Activated naive CD4-positive, alpha-beta T cell treated with anti-CD3 and anti-CD28 coated beads for 36 hours (primary cell): ENCODE data around the gene FLRT2. TPM values are rescaled to one million over a fixed set of nuclear protein-coding genes. Genes with fewer than 3 reads are reported as not detected.

Experiments used
- CTCF ChIA-PET: fragments of 350-600 bp; sonication (Branson Sonifier 250); formaldehyde crosslinking; loops from one replicate; lab custom pipeline; 2021; ENCODE audit warnings: antibody characterized with exemption; lab: Charles Lee
- DNase-seq: peaks from one replicate; pipeline ENCODE4 v3.0.0-alpha.2; 2020
- H3K27ac Mint-ChIP-seq: one replicate; pipeline ENCODE4 v1.8.0; 2021; ENCODE audit warnings: mild to moderate bottlenecking, mixed read lengths
- H3K27me3 Mint-ChIP-seq: one replicate; pipeline ENCODE4 v1.8.0; 2021; ENCODE audit warnings: low read depth, mixed read lengths
- H3K36me3 Mint-ChIP-seq: one replicate; pipeline ENCODE4 v1.8.0; 2021; ENCODE audit warnings: low read depth, mixed read lengths
- H3K4me1 Mint-ChIP-seq: one replicate; pipeline ENCODE4 v1.8.0; 2021; ENCODE audit warnings: low read depth, mixed read lengths
- H3K4me3 Mint-ChIP-seq: one replicate; pipeline ENCODE4 v1.8.0; 2021; ENCODE audit warnings: mild to moderate bottlenecking, moderate library complexity, mixed read lengths
- H3K9me3 Mint-ChIP-seq: one replicate; pipeline ENCODE4 v1.8.0; 2021; ENCODE audit warnings: mixed read lengths
- intact Hi-C: fragments of 100-400 bp; cut with micrococcal nuclease; formaldehyde crosslinking; loops from one replicate; pipeline ENCODE4 v1.15.1; 2023
- total RNA-seq, 2 experiments: library from RNA; stranded (reverse); gene quantifications; one replicate each; pipeline ENCODE4 v1.2.3, GENCODE V29; 2021

Gene FLRT2
- total RNA-seq, 2 experiments from 2014 or later = not detected

- H3K4me3 Mint-ChIP-seq = no peak overlapping the region
- CTCF ChIA-PET = no interaction called here
- intact Hi-C loops = no loop called here
- H3K27ac Mint-ChIP-seq = no peak overlapping the region
- no peaks in the 10 kb centered on the region for H3K27me3 Mint-ChIP-seq
- H3K4me1 Mint-ChIP-seq = no peaks in the 10 kb centered on the region
- no peak for DNase-seq
- no peaks in the 10 kb centered on the region for H3K9me3 Mint-ChIP-seq
- H3K36me3 Mint-ChIP-seq = no peaks in the 10 kb centered on the region
Measured at GRCh38 chr14:85653029-85653428, 123.1 kb downstream of the FLRT2 start.

- DNase-seq = no peak
- Mint-ChIP-seq H3K9me3 (peaks cover 2% of the 10 kb centered on the region), H3K4me1 (no peaks in the 10 kb centered on the region), H3K36me3 (no peaks in the 10 kb centered on the region), H3K27me3 (no peaks in the 10 kb centered on the region), H3K4me3 (no peak overlapping the region), H3K27ac (no peak overlapping the region)
- intact Hi-C loops = no loop called here
- CTCF ChIA-PET = no interaction called here
Measured at GRCh38 chr14:85660243-85660922, 130.4 kb downstream of the FLRT2 start.

GRCh38 chr14:85662096-85662495 lies 132.2 kb downstream of the FLRT2 start:
- H3K27ac Mint-ChIP-seq = no peak overlapping the region
- CTCF ChIA-PET = no interaction called here
- H3K36me3 Mint-ChIP-seq = no peaks in the 10 kb centered on the region
- no peaks in the 10 kb centered on the region for H3K27me3 Mint-ChIP-seq
- no peak for DNase-seq
- H3K4me1 Mint-ChIP-seq = no peaks in the 10 kb centered on the region
- peaks cover 2% of the 10 kb centered on the region for H3K9me3 Mint-ChIP-seq
- no peak overlapping the region for H3K4me3 Mint-ChIP-seq
- intact Hi-C loops = no loop called here

- Mint-ChIP-seq H3K9me3 (peaks cover 2% of the 10 kb centered on the region), H3K27me3 (no peaks in the 10 kb centered on the region), H3K36me3 (no peaks in the 10 kb centered on the region), H3K4me3 (no peak overlapping the region), H3K27ac (no peak overlapping the region), H3K4me1 (no peaks in the 10 kb centered on the region)
- no peak for DNase-seq
- intact Hi-C loops = no loop called here
- CTCF ChIA-PET = no interaction called here
Measured at GRCh38 chr14:85663256-85663655, 133.3 kb downstream of the FLRT2 start.

- H3K9me3 Mint-ChIP-seq = peaks cover 2% of the 10 kb centered on the region
- CTCF ChIA-PET = no interaction called here
- H3K36me3 Mint-ChIP-seq = no peaks in the 10 kb centered on the region
- H3K4me3 Mint-ChIP-seq = no peak overlapping the region
- DNase-seq = no peak
- no peaks in the 10 kb centered on the region for H3K4me1 Mint-ChIP-seq
- H3K27me3 Mint-ChIP-seq = no peaks in the 10 kb centered on the region
- intact Hi-C loops = no loop called here
- H3K27ac Mint-ChIP-seq = no peak overlapping the region
Measured at GRCh38 chr14:85663667-85664066, 133.7 kb downstream of the FLRT2 start.

- Mint-ChIP-seq H3K36me3 (no peaks in the 10 kb centered on the region), H3K4me1 (no peaks in the 10 kb centered on the region), H3K4me3 (no peak overlapping the region), H3K27ac (no peak overlapping the region), H3K9me3 (no peaks in the 10 kb centered on the region), H3K27me3 (no peaks in the 10 kb centered on the region)
- CTCF ChIA-PET = no interaction called here
- intact Hi-C loops = no loop called here
- DNase-seq = no peak
Measured at GRCh38 chr14:85675957-85676356, 146.0 kb downstream of the FLRT2 start.

GRCh38 chr14:85686908-85687307 lies 157.0 kb downstream of the FLRT2 start:
- H3K27me3 Mint-ChIP-seq = no peaks in the 10 kb centered on the region
- no peak overlapping the region for H3K27ac Mint-ChIP-seq
- CTCF ChIA-PET = no interaction called here
- intact Hi-C loops = no loop called here
- H3K9me3 Mint-ChIP-seq = no peaks in the 10 kb centered on the region
- H3K4me1 Mint-ChIP-seq = no peaks in the 10 kb centered on the region
- no peak overlapping the region for H3K4me3 Mint-ChIP-seq
- DNase-seq = no peak
- no peaks in the 10 kb centered on the region for H3K36me3 Mint-ChIP-seq

GRCh38 chr14:85687456-85687855 lies 157.5 kb downstream of the FLRT2 start:
- H3K27ac Mint-ChIP-seq = no peak overlapping the region
- DNase-seq = no peak
- no peaks in the 10 kb centered on the region for H3K4me1 Mint-ChIP-seq
- intact Hi-C loops = no loop called here
- no peaks in the 10 kb centered on the region for H3K9me3 Mint-ChIP-seq
- no peaks in the 10 kb centered on the region for H3K36me3 Mint-ChIP-seq
- H3K4me3 Mint-ChIP-seq = no peak overlapping the region
- no peaks in the 10 kb centered on the region for H3K27me3 Mint-ChIP-seq
- CTCF ChIA-PET = no interaction called here

- H3K27ac Mint-ChIP-seq = no peak overlapping the region
- CTCF ChIA-PET = no interaction called here
- no peaks in the 10 kb centered on the region for H3K4me1 Mint-ChIP-seq
- no peak overlapping the region for H3K4me3 Mint-ChIP-seq
- no peak for DNase-seq
- no peaks in the 10 kb centered on the region for H3K27me3 Mint-ChIP-seq
- intact Hi-C loops = no loop called here
- H3K9me3 Mint-ChIP-seq = no peaks in the 10 kb centered on the region
- H3K36me3 Mint-ChIP-seq = no peaks in the 10 kb centered on the region
Measured at GRCh38 chr14:85688006-85688405, 158.1 kb downstream of the FLRT2 start.

GRCh38 chr14:85695300-85695699 lies 165.4 kb downstream of the FLRT2 start:
- CTCF ChIA-PET = interaction anchor here (0.6 kb wide), 1 partner anchor 1184 kb away, joined by 4 read pairs; no protein-coding TSS in a partner anchor
- Mint-ChIP-seq H3K36me3 (no peaks in the 10 kb centered on the region), H3K4me1 (no peaks in the 10 kb centered on the region), H3K27ac (no peak overlapping the region), H3K4me3 (no peak overlapping the region), H3K27me3 (no peaks in the 10 kb centered on the region), H3K9me3 (peaks cover 3% of the 10 kb centered on the region)
- no peak for DNase-seq
- intact Hi-C loops = no loop called here

GRCh38 chr14:85701116-85701515 lies 171.2 kb downstream of the FLRT2 start:
- H3K27me3 Mint-ChIP-seq = no peaks in the 10 kb centered on the region
- no peaks in the 10 kb centered on the region for H3K36me3 Mint-ChIP-seq
- DNase-seq = no peak
- intact Hi-C loops = no loop called here
- H3K4me1 Mint-ChIP-seq = no peaks in the 10 kb centered on the region
- no peak overlapping the region for H3K27ac Mint-ChIP-seq
- no peak overlapping the region for H3K4me3 Mint-ChIP-seq
- H3K9me3 Mint-ChIP-seq = peaks cover 5% of the 10 kb centered on the region
- CTCF ChIA-PET = no interaction called here

GRCh38 chr14:85701763-85702162 lies 171.8 kb downstream of the FLRT2 start:
- no peaks in the 10 kb centered on the region for H3K4me1 Mint-ChIP-seq
- CTCF ChIA-PET = no interaction called here
- H3K36me3 Mint-ChIP-seq = no peaks in the 10 kb centered on the region
- no peak overlapping the region for H3K27ac Mint-ChIP-seq
- no peaks in the 10 kb centered on the region for H3K27me3 Mint-ChIP-seq
- no peak overlapping the region for H3K4me3 Mint-ChIP-seq
- intact Hi-C loops = no loop called here
- DNase-seq = no peak
- H3K9me3 Mint-ChIP-seq = peaks cover 5% of the 10 kb centered on the region

GRCh38 chr14:85702191-85702590 lies 172.2 kb downstream of the FLRT2 start:
- no peaks in the 10 kb centered on the region for H3K4me1 Mint-ChIP-seq
- no peaks in the 10 kb centered on the region for H3K27me3 Mint-ChIP-seq
- no peaks in the 10 kb centered on the region for H3K36me3 Mint-ChIP-seq
- peaks cover 5% of the 10 kb centered on the region for H3K9me3 Mint-ChIP-seq
- no peak for DNase-seq
- CTCF ChIA-PET = no interaction called here
- intact Hi-C loops = no loop called here
- no peak overlapping the region for H3K4me3 Mint-ChIP-seq
- H3K27ac Mint-ChIP-seq = no peak overlapping the region
